HG02870 (cell line): ENCODE measurements around the gene RDH8.

Source experiments
- ATAC-seq: cut with Tn5 transposase; IDR thresholded peaks from one replicate; pipeline ENCODE4 v1.9.1; 2021; ENCODE audit warnings: mild to moderate bottlenecking, moderate library complexity; ENCODE audit not compliant: unreplicated experiment

Gene RDH8

GRCh38 chr19:10036601-10037071 is 23.4 kb downstream of the RDH8 start:
- ATAC-seq: no peak

GRCh38 chr19:10037367-10037766 is 24.1 kb downstream of the RDH8 start:
- no peak for ATAC-seq

- no peak for ATAC-seq
Measured at GRCh38 chr19:10037809-10038208, 24.5 kb downstream of the RDH8 start.

- no peak for ATAC-seq
Measured at GRCh38 chr19:10043286-10043927, 30.1 kb downstream of the RDH8 start.

GRCh38 chr19:10044390-10044789 is 31.1 kb downstream of the RDH8 start:
- no peak for ATAC-seq

- ATAC-seq: no peak
Measured at GRCh38 chr19:10045371-10045770, 32.1 kb downstream of the RDH8 start.

GRCh38 chr19:10049626-10050025 is 36.3 kb downstream of the RDH8 start:
- ATAC-seq: no peak

- ATAC-seq: no peak
Measured at GRCh38 chr19:10052602-10053360, 39.5 kb downstream of the RDH8 start.

GRCh38 chr19:10061717-10062310 is 48.5 kb downstream of the RDH8 start:
- ATAC-seq: no peak

GRCh38 chr19:10068205-10068604 is 54.9 kb downstream of the RDH8 start:
- no peak for ATAC-seq

- no peak for ATAC-seq
Measured at GRCh38 chr19:10069046-10069445, 55.8 kb downstream of the RDH8 start.

- no peak for ATAC-seq
Measured at GRCh38 chr19:10070730-10071446, 57.6 kb downstream of the RDH8 start.
